MM.1S (cell line): ENCODE data around the gene TJP1.

Source experiments
- DNase-seq: peaks from one replicate; pipeline ENCODE4 v3.0.0-alpha.2; 2015
- H2AFZ ChIP-seq: fragments of 300-600 bp; sonication (generic); 2 replicates; pipeline ENCODE4 v1.6.0; 2016; ENCODE audit warnings: antibody characterized with exemption, low read length
- H3F3A ChIP-seq: fragments of 300-600 bp; sonication (generic); 2 replicates; pipeline ENCODE4 v1.6.1; 2016; ENCODE audit warnings: mild to moderate bottlenecking, antibody characterized with exemption, low read length, moderate library complexity, mixed read lengths; ENCODE audit not compliant: insufficient read depth
- H3K27ac ChIP-seq: fragments of 300-600 bp; sonication (generic); 2 replicates; pipeline ENCODE4 v1.5.1; 2016; ENCODE audit warnings: mild to moderate bottlenecking, low read length
- H3K27me3 ChIP-seq: fragments of 300-600 bp; sonication (generic); replicated peaks from 2 replicates; pipeline ENCODE4 v1.6.0; 2016; ENCODE audit warnings: low read length; ENCODE audit not compliant: insufficient read depth
- H3K36me3 ChIP-seq: fragments of 300-600 bp; sonication (generic); replicated peaks from 2 replicates; pipeline ENCODE4 v1.6.1; 2016; ENCODE audit warnings: mild to moderate bottlenecking, low read length, mixed read lengths; ENCODE audit not compliant: insufficient read depth
- H3K4me1 ChIP-seq: fragments of 300-600 bp; sonication (generic); 2 replicates; pipeline ENCODE4 v1.6.1; 2016; ENCODE audit warnings: low read length, mixed read lengths
- H3K4me2 ChIP-seq: fragments of 300-600 bp; sonication (generic); 2 replicates; pipeline ENCODE4 v1.6.0; 2016; ENCODE audit warnings: low read depth, low read length
- H3K4me3 ChIP-seq: fragments of 300-600 bp; sonication (generic); 2 replicates; pipeline ENCODE4 v1.5.1; 2016; ENCODE audit warnings: low read length, mixed read lengths
- H3K79me2 ChIP-seq: fragments of 300-600 bp; sonication (generic); 2 replicates; pipeline ENCODE4 v1.6.1; 2016; ENCODE audit warnings: mixed run types, low read length, mixed read lengths
- H3K9ac ChIP-seq: fragments of 300-600 bp; sonication (generic); 2 replicates; pipeline ENCODE4 v1.6.1; 2016; ENCODE audit warnings: low read length, mixed read lengths
- H3K9me2 ChIP-seq: fragments of 300-600 bp; sonication (generic); replicated peaks from 2 replicates; pipeline ENCODE4 v1.6.1; 2016; ENCODE audit warnings: mild to moderate bottlenecking, low read length, mixed read lengths; ENCODE audit not compliant: insufficient read depth
- H3K9me3 ChIP-seq: fragments of 300-600 bp; sonication (generic); replicated peaks from 2 replicates; pipeline ENCODE4 v1.6.1; 2016; ENCODE audit warnings: mild to moderate bottlenecking, low read length, mixed read lengths; ENCODE audit not compliant: insufficient read depth
- H4K20me1 ChIP-seq: fragments of 300-600 bp; sonication (generic); 2 replicates; pipeline ENCODE4 v1.6.1; 2016; ENCODE audit warnings: mild to moderate bottlenecking, low read length, moderate library complexity, mixed read lengths; ENCODE audit not compliant: insufficient read depth
- EZH2 ChIP-seq: fragments of 300-600 bp; sonication (generic); optimal IDR thresholded peaks from 2 replicates; pipeline ENCODE3; 2017; ENCODE audit warnings: low read depth, mild to moderate bottlenecking, antibody characterized with exemption, low read length, mixed read lengths
- EZH2phosphoT487 ChIP-seq: fragments of 300-600 bp; sonication (generic); IDR thresholded peaks from 2 replicates; pipeline ENCODE4 v1.6.1; 2018; ENCODE audit warnings: antibody characterized with exemption, low read length
- TF ChIP-seq, protein P1 (sequence below): fragments of 300-600 bp; sonication (generic); IDR thresholded peaks from 2 replicates; pipeline ENCODE4 v1.5.1; 2016; ENCODE audit warnings: antibody characterized with exemption, low read length, mixed read lengths

TJP1 gene

GRCh38 chr15:29822100-29822683 is at the start of gene TJP1:
TSS of gene TJP1 (minus strand) at chr15:29822468. CDS start at chr15:29822028, 440 bp downstream.
- Histone ChIP-seq H3K27me3 (peaks cover 65% of the 10 kb centered on the region), H3K9ac (peak within 1 kb of the TSS; percentile 54; the same call in 1 of the 2 replicates), H2AFZ (peak within 1 kb of the TSS; percentile 70), H3K4me3 (peak within 1 kb of the TSS; percentile 68), H3F3A (peaks cover 23% of the 10 kb centered on the region), H3K9me3 (no peaks in the 10 kb centered on the region), H4K20me1 (peaks cover 9% of the 10 kb centered on the region; the same call in 1 of the 2 replicates), H3K9me2 (no peaks in the 10 kb centered on the region), H3K4me2 (peak within 1 kb of the TSS; percentile 80; the same call in 1 of the 2 replicates), H3K4me1 (peaks cover 27% of the 10 kb centered on the region), H3K27ac (no peak within 1 kb of the TSS), H3K36me3 (no peaks in the 10 kb centered on the region), H3K79me2 (0 out of 2 replicates have a peak, but pooled peaks cover 3% of the 10 kb centered on the region)
- TF ChIP-seq EZH2: no peak
- no peak for TF ChIP-seq EZH2phosphoT487
- TF ChIP-seq, protein P1, sequence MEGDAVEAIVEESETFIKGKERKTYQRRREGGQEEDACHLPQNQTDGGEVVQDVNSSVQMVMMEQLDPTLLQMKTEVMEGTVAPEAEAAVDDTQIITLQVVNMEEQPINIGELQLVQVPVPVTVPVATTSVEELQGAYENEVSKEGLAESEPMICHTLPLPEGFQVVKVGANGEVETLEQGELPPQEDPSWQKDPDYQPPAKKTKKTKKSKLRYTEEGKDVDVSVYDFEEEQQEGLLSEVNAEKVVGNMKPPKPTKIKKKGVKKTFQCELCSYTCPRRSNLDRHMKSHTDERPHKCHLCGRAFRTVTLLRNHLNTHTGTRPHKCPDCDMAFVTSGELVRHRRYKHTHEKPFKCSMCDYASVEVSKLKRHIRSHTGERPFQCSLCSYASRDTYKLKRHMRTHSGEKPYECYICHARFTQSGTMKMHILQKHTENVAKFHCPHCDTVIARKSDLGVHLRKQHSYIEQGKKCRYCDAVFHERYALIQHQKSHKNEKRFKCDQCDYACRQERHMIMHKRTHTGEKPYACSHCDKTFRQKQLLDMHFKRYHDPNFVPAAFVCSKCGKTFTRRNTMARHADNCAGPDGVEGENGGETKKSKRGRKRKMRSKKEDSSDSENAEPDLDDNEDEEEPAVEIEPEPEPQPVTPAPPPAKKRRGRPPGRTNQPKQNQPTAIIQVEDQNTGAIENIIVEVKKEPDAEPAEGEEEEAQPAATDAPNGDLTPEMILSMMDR: no peak
- DNase-seq: peak; percentile 47

GRCh38 chr15:29871401-29871800 is 49.1 kb upstream of the TJP1 start:
- Histone ChIP-seq H3K4me2 (no peak overlapping the region), H3K4me1 (no peaks in the 10 kb centered on the region), H3K9me3 (no peaks in the 10 kb centered on the region), H4K20me1 (no peaks in the 10 kb centered on the region), H3K79me2 (no peaks in the 10 kb centered on the region), H3K4me3 (no peak overlapping the region), H3K36me3 (no peaks in the 10 kb centered on the region), H2AFZ (no peak overlapping the region), H3F3A (no peaks in the 10 kb centered on the region), H3K9ac (no peak overlapping the region), H3K27me3 (no peaks in the 10 kb centered on the region), H3K27ac (no peak overlapping the region), H3K9me2 (no peaks in the 10 kb centered on the region)
- TF ChIP-seq EZH2 (no peak), EZH2phosphoT487 (no peak)
- TF ChIP-seq, protein P1: no peak
- DNase-seq: no peak

- Histone ChIP-seq H3K9ac (no peak overlapping the region), H3K36me3 (no peaks in the 10 kb centered on the region), H3K4me1 (no peaks in the 10 kb centered on the region), H3F3A (no peaks in the 10 kb centered on the region), H3K9me3 (no peaks in the 10 kb centered on the region), H3K27me3 (no peaks in the 10 kb centered on the region), H2AFZ (no peak overlapping the region), H3K9me2 (no peaks in the 10 kb centered on the region), H4K20me1 (no peaks in the 10 kb centered on the region), H3K79me2 (no peaks in the 10 kb centered on the region), H3K27ac (no peak overlapping the region), H3K4me3 (no peak overlapping the region), H3K4me2 (no peak overlapping the region)
- TF ChIP-seq EZH2: no peak
- TF ChIP-seq, protein P1: no peak
- no peak for TF ChIP-seq EZH2phosphoT487
- DNase-seq: no peak
Observed at GRCh38 chr15:29870495-29871151, 48.4 kb upstream of the TJP1 start.
